ENCODE measurements around the gene QPRT.

Gene QPRT

GRCh38 chr16:29697391-29697790 is 18.4 kb downstream of the QPRT start:
- Histone ChIP-seq H3K4me3 (ENCODE audit: low read depth, low read length) (no peak overlapping the region), H3K27me3 (no peaks in the 10 kb centered on the region), H3K4me1 (no peaks in the 10 kb centered on the region; the same call in 1 of the 2 replicates), H3K36me3 (peaks cover 12% of the 10 kb centered on the region), H3K9me3 (no peaks in the 10 kb centered on the region)
- DNase-seq: no peak
- TF ChIP-seq, protein P1, sequence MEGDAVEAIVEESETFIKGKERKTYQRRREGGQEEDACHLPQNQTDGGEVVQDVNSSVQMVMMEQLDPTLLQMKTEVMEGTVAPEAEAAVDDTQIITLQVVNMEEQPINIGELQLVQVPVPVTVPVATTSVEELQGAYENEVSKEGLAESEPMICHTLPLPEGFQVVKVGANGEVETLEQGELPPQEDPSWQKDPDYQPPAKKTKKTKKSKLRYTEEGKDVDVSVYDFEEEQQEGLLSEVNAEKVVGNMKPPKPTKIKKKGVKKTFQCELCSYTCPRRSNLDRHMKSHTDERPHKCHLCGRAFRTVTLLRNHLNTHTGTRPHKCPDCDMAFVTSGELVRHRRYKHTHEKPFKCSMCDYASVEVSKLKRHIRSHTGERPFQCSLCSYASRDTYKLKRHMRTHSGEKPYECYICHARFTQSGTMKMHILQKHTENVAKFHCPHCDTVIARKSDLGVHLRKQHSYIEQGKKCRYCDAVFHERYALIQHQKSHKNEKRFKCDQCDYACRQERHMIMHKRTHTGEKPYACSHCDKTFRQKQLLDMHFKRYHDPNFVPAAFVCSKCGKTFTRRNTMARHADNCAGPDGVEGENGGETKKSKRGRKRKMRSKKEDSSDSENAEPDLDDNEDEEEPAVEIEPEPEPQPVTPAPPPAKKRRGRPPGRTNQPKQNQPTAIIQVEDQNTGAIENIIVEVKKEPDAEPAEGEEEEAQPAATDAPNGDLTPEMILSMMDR (IDR thresholded peaks at IDR 0.05; ENCODE audit: low read depth, low read length): no peak

- no peaks in the 10 kb centered on the region for H3K9me3 ChIP-seq
- no peaks in the 10 kb centered on the region; the same call in 1 of the 2 replicates for H3K4me1 ChIP-seq
- no peak overlapping the region for H3K4me3 ChIP-seq (ENCODE audit: low read depth, low read length)
- no peak for DNase-seq
- TF ChIP-seq, protein P1 (IDR thresholded peaks at IDR 0.05; ENCODE audit: low read depth, low read length): no peak
- peaks cover 12% of the 10 kb centered on the region for H3K36me3 ChIP-seq
- H3K27me3 ChIP-seq: no peaks in the 10 kb centered on the region
Observed at GRCh38 chr16:29698042-29698441, 19.1 kb downstream of the QPRT start.

DNA sequence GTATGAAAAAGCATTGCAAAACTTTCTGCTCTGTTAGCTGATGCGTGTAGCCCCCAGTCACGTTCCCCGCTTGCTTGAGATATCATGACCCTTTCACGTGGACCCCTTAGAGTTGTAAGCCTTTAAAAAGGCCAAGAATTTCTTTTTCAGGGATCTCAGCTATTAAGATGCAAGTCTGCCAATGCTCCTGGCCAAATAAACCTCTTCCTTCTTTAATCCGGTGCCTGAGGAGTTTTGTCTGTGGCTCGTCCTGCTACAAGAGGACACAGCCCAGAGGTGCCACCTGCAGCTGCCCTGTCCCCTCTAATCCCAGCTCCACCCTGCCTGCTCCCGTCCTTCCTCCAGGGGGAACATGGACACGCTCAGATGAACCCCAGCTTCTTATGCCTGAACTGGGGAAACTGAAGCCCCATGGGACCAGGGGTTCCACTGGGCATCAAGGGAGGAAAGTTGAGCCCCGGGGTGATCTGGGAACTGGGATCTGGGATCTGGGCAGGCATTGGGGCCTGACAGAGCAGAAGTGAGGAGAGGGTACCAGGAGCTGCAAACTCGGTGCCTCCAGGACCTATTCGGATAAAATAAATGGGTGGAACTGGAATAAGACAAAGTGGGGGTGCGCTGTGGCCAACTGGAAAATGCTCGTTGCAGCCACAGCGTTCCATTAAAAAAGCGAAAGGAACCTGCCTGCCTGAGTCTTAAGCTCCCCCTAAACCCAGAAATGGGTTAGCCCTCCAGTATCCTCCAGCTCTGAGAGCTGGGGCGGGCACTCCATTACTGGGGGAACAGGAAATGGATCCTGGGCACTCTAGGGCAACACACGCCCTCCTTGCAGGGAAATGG is 19.7 kb downstream of the QPRT start:
- no peak for DNase-seq
- TF ChIP-seq, protein P1 (IDR thresholded peaks at IDR 0.05; ENCODE audit: low read depth, low read length): no peak
- no peaks in the 10 kb centered on the region for H3K27me3 ChIP-seq
- H3K36me3 ChIP-seq: peaks cover 12% of the 10 kb centered on the region
- no peaks in the 10 kb centered on the region; the same call in 1 of the 2 replicates for H3K4me1 ChIP-seq
- no peak overlapping the region for H3K4me3 ChIP-seq (ENCODE audit: low read depth, low read length)
- H3K9me3 ChIP-seq: no peaks in the 10 kb centered on the region

DNA sequence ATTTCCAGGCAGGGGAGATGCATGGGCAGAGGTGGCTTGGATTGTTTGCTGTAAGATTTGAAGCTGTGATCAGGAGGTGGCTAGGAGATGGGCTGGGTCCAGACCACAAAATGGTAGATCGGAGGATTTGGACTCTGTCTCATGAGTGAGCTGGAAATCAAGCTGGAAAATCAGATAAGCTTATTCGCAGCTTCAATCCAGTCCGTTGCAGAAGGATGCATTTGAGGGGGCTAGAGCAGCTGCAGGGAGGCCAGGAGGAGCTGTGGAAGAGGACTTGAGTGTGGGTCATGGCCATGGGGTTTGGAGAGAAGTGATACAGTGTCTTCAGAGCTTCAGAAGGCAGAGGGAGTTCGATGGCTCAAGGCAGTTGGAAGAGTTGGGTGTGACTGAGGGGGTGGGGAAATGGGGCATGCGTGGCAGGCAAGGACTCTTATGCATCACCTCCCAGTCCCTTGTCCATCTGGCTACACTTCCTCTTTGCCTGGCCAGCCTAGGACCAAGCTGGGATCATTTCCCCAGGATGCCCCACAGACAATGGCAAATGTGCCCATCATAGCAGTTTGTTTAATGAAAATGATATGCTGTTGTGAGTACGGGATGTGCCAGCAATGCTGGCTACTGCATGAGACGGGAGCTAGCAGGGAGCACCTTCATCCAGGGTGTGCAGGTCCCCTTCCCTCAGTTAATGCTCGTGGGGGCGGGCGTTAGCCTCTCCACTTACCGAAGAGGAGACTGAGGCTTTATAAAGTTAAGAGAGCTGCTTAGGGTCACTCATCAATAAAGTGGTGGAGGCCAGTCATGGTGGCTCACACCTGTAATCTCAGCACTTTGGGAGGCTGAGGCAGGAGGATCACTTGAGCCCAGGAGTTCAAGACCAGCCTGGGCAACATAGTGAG is 20.6 kb downstream of the QPRT start:
- TF ChIP-seq, protein P1 (IDR thresholded peaks at IDR 0.05; ENCODE audit: low read depth, low read length): no peak
- Histone ChIP-seq H3K4me1 (no peaks in the 10 kb centered on the region; the same call in 1 of the 2 replicates), H3K36me3 (peaks cover 11% of the 10 kb centered on the region), H3K27me3 (no peaks in the 10 kb centered on the region), H3K9me3 (no peaks in the 10 kb centered on the region), H3K4me3 (ENCODE audit: low read depth, low read length) (no peak overlapping the region)
- DNase-seq: no peak

DNA sequence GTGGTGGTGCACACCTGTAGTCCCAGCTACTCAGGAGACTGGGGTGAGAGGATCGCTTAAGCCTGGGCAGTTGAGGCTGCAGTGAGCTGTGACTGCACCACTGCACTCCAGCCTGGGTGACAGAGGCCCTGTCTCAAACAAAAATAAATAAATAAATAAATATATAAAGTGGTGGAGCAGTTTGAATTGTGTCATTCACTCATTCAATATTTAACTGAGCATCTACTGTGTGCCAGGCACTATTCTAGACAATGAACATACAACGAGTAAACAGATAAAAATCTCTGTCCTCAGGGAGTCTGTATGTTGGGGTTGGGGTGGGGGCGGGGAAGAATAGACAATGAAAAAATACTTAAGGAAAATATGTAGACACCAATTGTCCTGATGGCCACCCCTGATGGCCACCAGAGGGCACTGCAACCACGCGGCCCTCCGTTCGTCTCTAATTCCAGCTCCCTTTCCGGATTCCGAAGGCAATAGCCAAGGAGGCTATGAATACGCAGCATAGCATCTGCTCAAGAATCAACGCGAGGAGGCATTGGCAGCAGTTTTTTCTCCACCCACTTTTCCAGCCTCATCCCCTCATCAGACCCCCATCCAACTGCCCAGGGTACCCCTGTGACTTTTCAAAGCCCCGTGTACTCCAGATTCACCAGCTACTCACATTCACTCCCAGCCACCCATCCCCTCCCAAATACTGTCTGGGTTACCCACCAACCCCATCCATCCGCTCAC is 21.4 kb downstream of the QPRT start:
- peak; percentile 79 for DNase-seq
- H3K9me3 ChIP-seq: no peaks in the 10 kb centered on the region
- H3K36me3 ChIP-seq: peaks cover 7% of the 10 kb centered on the region
- H3K27me3 ChIP-seq: no peaks in the 10 kb centered on the region
- TF ChIP-seq, protein P1 (IDR thresholded peaks at IDR 0.05; ENCODE audit: low read depth, low read length): peak; percentile 88
- H3K4me1 ChIP-seq: no peaks in the 10 kb centered on the region; the same call in 1 of the 2 replicates
- peak overlapping the region; percentile 40 for H3K4me3 ChIP-seq (ENCODE audit: low read depth, low read length)
